ENCODE measurements around the gene NFAM1.
A peak's percentile ranks its signal among the peaks of the same experiment; 100 is the strongest.

Gene NFAM1

GRCh38 chr22:42387631-42388030 is 44.6 kb downstream of the NFAM1 start:
- H3K27ac ChIP-seq, result no peak overlapping the region
- no peak for DNase-seq (ENCODE audit: low read depth, low spot score)

DNA sequence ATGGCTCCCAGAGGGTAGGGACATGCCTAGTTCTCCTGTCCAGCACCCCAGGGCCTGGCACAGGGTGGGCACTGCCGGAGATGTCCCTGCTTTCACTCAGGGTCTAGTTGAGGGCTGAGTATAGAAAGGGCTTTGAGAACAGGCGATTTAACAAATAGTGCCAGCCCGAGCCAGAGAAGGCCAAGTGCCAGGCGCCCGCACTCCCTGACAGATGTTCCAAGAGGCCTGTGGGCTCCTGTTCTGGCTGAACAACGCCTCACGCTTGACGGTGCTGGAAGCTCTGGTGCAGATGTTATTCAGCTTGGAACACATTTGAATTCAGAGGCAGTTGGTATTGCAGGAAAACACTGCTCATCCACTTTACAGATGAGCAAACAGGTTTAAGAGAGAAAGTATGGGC is 46.5 kb downstream of the NFAM1 start:
- no peak overlapping the region for H3K27ac ChIP-seq
- DNase-seq (ENCODE audit: low read depth, low spot score), result no peak

DNA sequence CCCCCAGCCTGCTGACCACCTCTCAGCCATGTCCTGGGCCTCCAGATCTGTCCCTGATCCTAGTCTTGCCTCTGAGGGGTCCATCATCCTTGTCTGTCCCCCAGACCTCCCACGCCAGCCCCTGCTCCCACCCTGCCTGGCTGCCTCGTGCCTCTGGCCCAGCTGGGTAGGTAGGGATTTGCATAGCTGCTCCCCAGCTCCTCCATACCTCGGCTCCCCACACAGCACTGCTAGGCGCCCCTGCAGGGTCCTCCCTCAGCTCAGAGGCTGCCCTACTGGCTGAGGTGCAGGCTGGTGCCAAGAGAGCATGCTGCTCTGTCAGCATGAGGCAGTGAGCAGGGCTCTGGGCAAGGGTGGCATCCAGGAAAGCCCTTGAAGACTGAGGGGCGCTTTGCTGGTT is 47.7 kb downstream of the NFAM1 start:
- DNase-seq (ENCODE audit: low read depth, low spot score), result no peak
- H3K27ac ChIP-seq, result no peak overlapping the region

DNA sequence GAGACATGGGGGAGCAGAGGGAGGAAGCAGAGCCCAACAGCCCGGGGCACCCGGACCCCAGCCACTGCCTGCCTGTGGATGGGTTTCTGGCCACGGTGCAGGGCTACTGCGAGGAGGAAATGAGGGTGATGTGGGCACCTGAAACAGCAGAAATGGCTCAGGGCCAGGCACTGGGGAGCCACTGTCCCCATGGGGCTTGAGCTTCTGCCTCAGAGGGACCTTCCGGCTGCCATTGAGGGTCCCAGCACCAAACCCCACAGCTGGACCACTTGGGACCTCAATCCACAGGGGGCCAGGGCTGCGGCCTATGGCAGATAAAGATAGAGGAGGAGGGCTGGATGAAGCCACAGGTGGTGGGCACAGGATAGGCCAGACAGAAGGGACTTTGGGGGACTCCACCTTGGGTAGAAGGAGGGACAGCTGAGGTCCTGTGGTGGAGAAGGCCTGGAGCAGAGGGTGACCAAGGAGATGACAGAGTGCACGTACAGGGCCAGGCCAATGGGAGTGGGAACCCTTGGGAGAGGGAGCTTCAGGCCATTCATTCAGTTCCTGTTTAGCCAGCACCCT is 48.3 kb downstream of the NFAM1 start:
- H3K27ac ChIP-seq, result no peak overlapping the region
- no peak for DNase-seq (ENCODE audit: low read depth, low spot score)

- DNase-seq (ENCODE audit: low read depth, low spot score), result no peak
- H3K27ac ChIP-seq, result no peak overlapping the region
Measured at GRCh38 chr22:42383287-42383686, 48.9 kb downstream of the NFAM1 start.

DNA sequence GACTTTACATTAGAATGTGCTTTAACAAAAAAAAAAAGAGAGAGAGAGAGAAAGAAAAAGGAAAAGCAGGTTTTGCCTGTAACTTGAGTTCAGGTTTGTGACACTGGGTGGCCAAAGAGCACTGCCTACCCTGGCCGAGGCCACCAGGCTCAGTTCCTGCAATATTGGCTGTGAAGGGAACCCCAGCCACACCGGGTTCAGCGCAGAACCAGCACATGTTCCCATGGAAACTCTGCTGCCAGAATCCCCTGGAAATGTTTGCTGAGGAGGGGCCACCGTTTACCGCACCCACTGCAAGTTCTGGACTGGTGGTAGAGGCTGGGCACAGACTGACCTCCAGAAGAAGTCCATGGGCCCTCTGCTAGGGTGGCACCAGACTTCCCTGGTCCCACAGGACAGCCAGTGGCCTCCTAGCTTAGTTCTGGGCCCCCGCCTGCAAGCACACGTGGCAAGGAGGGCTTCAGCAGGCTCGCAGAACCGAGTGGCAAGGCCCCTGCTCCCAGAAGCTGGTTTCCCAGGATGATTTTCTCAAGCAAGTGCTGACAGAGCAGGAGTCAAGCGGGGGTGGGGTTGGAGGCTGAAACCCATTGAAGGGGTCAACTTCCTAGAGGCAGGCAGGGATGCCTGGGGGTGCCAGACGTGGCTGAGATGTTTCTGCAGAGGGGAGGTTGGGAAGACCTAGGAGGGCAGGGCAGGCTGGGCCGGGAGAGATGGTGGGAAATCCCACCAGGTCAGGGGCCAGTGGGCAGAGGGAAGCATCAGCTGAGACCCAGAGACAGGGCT is 51.2 kb downstream of the NFAM1 start:
- no peak for DNase-seq (ENCODE audit: low read depth, low spot score)
- H3K27ac ChIP-seq, result no peak overlapping the region

- no peak overlapping the region for H3K27ac ChIP-seq
- DNase-seq (ENCODE audit: low read depth, low spot score), result no peak
Measured at GRCh38 chr22:42379966-42380537, 52.2 kb downstream of the NFAM1 start.

DNA sequence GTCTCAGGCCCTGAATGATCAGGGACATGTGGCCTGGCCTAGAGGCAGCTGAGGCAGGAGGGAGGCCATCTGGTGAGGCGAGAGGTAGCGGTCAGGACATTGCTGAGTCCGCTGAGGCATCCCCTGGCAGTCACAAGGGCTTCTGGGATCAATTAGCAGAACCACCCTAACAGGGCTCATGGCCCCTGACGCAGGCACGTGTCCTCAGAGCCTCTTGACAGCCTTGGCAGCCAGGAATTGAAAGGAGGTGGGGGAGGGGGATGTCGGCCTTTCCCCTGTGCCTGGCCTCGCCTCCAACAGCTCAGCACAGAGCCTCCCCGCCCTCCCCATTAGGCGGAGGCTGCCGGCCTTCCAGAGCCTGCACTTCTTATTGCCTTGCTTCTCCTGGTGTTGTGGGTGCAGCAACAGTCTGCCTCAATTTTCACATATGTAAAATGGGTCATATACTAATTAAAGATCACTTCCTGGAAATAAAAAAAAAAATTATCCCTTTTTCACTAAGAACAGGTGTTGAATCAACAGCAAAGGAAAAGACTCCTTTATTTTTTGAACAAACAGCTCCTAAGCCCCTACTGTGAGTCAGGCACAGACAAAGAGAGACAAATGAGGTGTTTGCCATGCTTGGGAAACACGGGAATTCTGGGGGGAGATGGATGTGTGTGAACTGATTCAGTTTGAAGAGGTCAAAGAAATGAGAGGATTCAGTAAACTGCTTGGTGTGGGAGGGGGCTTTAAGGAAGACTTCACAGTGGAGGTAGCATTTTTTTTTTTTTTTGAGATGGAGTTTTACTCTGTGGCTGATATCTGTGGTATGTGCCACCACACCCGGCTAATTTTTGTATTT is 55.3 kb downstream of the NFAM1 start:
- H3K27ac ChIP-seq, result no peak overlapping the region
- no peak for DNase-seq (ENCODE audit: low read depth, low spot score)

GRCh38 chr22:42375982-42376381 is 56.2 kb downstream of the NFAM1 start:
- no peak overlapping the region for H3K27ac ChIP-seq

GRCh38 chr22:42372976-42373375 is 59.2 kb downstream of the NFAM1 start:
- no peak overlapping the region for H3K27ac ChIP-seq
- DNase-seq (ENCODE audit: low read depth, low spot score), result no peak

More at GRCh38 chr22:42375982-42376381, 56.2 kb downstream of the NFAM1 start:
- DNase-seq (ENCODE audit: low read depth, low spot score), result no peak

DNA sequence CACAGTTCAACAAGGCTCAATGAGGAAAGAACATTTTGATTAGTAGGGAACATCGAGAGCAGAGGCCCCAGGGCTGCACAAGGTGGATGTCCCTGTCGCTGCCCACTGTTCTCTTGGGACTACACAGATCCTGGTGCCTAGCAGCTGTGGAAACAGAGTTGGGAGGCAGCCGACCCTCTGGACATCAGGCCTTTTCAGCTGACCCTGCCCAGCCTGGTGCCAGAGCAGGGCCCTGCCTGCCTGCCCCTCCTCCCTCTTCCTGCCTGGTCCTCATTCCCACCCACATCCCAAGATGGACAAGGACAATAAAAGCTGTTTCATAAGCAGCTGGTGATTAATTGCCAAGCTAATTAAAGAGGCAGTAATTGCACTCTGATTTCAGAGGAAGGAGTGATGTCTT is 60.7 kb downstream of the NFAM1 start:
- DNase-seq (ENCODE audit: low read depth, low spot score), result no peak
- H3K27ac ChIP-seq, result no peak overlapping the region

GRCh38 chr22:42371099-42371498 is 61.1 kb downstream of the NFAM1 start:
- no peak for DNase-seq (ENCODE audit: low read depth, low spot score)
- no peak overlapping the region for H3K27ac ChIP-seq

DNA sequence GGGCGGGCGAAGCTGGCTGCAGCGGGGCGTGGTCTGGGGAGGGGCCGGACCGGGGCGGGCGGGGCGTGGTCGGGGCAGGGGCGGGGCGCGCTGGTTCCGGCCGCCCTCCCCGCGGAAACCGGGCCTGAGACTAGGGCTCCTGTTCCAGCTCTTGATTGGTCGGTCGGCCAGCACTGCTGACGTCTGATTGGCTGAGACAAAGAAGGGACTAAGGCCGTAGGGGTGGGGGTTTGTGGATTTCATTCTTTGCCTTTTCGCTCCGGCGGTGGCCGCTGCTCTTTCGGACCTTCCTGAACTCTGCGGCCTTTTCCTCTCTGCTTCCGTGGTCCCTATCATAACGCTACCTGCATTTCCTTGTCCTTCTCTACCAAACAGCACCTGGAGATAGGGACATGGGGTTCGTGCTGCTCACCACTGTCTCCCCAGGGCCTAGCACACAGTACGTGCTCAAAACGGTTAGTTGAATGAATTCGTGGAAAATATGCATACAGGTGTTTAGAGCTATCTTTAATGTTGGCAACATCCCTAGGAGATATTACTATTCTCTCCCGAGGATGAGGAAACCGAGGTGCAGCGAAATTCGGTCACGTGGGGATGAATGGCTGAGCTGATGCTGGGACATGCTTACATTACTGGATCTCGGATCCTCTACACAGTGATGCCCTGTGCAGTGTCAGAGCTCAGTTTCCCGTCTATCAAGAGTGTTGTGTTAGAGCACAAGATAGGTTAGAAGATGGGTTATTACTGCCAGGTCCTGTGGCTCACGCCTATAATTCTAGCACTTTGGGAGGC is 62.8 kb downstream of the NFAM1 start:
- peak; percentile 48 for DNase-seq (ENCODE audit: low read depth, low spot score)
- H3K27ac ChIP-seq, result peak overlapping the region; percentile 23

DNA sequence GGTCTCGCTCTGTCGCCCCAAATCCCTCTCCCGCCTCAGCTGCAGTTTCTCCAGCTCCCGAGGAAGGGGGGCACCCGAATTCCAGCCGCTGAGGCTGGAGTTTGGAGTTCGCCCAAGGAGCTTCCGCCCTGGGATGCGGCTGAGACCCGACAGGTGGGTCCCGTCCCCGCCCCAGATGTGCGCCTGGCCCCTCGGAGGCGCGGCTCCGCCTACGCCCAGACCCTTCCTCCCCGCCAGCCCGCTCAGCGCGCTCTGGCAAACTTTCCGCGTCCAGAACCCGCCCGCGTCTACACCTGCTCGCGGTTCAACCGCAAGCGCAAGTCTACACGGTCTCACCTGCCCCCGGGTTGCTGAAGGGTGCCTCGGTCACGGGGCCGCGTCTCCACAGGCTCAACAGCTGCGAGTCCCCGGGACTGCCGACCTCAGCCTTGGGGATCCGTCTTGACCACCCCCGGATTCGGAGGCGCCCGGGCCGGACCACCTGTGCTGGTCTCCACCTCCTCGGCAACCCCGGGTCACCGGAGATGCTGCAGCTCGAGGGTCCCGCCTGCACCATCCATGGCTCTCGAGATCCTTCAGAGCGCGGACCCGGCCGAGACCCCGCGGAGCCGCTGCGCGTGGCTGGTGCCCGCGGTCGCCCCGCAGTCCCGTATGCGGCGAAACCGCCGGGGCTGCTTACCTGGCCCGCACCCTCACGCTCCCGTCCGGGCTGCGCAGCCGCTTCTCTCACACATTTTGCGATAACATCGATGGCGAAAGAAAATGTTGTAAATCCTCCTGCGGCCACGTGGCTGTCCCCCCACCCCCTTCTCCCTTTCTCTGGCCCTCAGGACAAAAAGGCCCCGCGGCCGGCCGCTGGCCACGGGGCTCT is 63.6 kb downstream of the NFAM1 start:
- H3K27ac ChIP-seq, result no peak overlapping the region
- DNase-seq (ENCODE audit: low read depth, low spot score), result no peak

DNA sequence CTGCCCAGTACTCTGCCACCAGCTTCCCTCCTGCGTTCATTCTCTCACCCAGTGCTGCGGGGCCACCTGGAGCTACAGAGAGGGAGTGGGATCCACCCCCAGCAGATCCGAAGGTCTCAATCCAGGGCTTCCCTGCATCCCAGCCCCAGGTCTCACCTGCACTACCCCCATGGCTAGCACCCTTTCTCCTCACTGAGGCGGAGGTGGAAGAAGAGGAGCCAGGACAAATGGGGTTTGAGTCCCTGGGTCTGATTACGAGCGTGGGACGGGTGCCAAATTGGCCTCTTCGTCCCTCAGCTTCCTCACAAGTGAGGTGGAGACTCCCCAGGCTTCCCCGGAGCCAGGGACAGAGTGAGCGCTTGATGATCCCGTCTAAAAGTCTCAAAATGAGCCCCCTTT is 64.2 kb downstream of the NFAM1 start:
- DNase-seq (ENCODE audit: low read depth, low spot score), result no peak
- H3K27ac ChIP-seq, result no peak overlapping the region

DNA sequence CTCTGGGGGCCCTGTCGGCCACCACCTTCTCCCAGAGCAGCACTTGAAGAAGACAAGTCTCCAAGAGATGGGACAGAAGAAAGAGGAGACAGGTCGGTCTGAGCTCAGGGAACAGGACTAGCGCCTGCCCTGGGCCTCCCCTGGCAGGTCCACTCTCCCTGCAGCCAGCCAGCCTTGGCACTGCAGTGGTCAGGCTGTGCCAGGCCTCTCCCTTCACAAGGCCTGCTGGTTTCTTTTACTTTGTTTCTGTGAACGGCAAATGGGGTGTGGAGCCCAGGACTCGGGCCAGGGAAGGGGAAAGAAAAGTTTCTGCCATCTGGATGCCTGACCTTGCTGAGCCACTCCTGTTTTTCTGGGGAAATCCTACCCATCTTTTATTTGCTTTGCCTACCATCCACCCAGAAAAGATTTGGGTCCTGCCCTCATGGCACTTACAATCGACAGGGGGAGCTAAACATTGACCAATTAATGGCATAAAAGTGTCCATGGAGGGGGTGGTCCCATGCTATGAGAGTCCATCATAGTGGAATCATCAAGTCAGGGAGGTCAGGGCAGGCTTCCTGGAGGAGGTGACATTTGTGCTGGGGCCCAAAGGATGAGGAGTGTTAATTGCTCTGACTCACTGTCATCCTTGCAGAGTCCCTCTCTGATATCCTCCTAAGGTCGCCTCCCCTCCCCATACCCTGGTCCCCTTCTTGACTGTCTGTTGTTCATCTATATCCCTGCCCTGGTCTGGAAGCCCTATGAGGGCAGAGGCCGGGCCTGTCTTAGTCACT is 65.2 kb downstream of the NFAM1 start:
- DNase-seq (ENCODE audit: low read depth, low spot score), result no peak

GRCh38 chr22:42365942-42366695 is 66.1 kb downstream of the NFAM1 start:
- no peak overlapping the region for H3K27ac ChIP-seq
- DNase-seq (ENCODE audit: low read depth, low spot score), result no peak

More for the DNA sequence above, 65.2 kb downstream of the NFAM1 start:
- no peak overlapping the region for H3K27ac ChIP-seq
